HepG2 (cell line): ENCODE data around the gene RRAS. TPM values are rescaled to one million over a fixed set of nuclear protein-coding genes. Genes with fewer than 3 reads are reported as not detected.

ENCODE experiments used
- HOXA3 ChIP-seq: sonication (generic); formaldehyde crosslinking; IDR thresholded peaks from 2 replicates; pipeline ENCODE4 v1.5.0; 2020; ENCODE audit warnings: missing genetic modification reagents
- HOXA9 ChIP-seq: sonication (generic); formaldehyde crosslinking; IDR thresholded peaks from 2 replicates; pipeline ENCODE4 v1.8.1; 2022; ENCODE audit warnings: missing genetic modification reagents, mild to moderate bottlenecking, moderate library complexity, borderline replicate concordance
- MAFG ChIP-seq: sonication (generic); formaldehyde crosslinking; IDR thresholded peaks from 2 replicates; pipeline ENCODE4 v1.5.1; 2020; ENCODE audit warnings: mild to moderate bottlenecking, missing genetic modification reagents
- PITX1 ChIP-seq: sonication (generic); formaldehyde crosslinking; IDR thresholded peaks from 2 replicates; pipeline ENCODE4 v1.5.1; 2020; ENCODE audit warnings: mild to moderate bottlenecking, missing genetic modification reagents
- PLSCR1 ChIP-seq: sonication (generic); formaldehyde crosslinking; IDR thresholded peaks from 2 replicates; pipeline ENCODE4 v1.5.0; 2020; ENCODE audit warnings: missing genetic modification reagents, mild to moderate bottlenecking, borderline replicate concordance
- POGZ ChIP-seq: sonication (generic); formaldehyde crosslinking; IDR thresholded peaks from 2 replicates; pipeline ENCODE4 v1.4.0; 2020; ENCODE audit warnings: mild to moderate bottlenecking, missing genetic modification reagents
- RBM39 ChIP-seq: fragments of 200-400 bp; formaldehyde crosslinking; IDR thresholded peaks from one replicate; pipeline ENCODE4 v1.6.1; 2018; ENCODE audit warnings: antibody characterized with exemption, mild to moderate bottlenecking, low read depth, low read length; ENCODE audit not compliant: poor library complexity, severe bottlenecking
- RFX1 ChIP-seq: fragments of 450-650 bp; IDR thresholded peaks from 2 replicates; pipeline ENCODE4 v1.6.1; 2017
- RNF2 ChIP-seq: fragments of 450-650 bp; conservative IDR thresholded peaks from 2 replicates; pipeline ENCODE4 v1.6.1; 2016; ENCODE audit warnings: low read depth
- SMAD3 ChIP-seq: sonication (generic); formaldehyde crosslinking; IDR thresholded peaks from 2 replicates; pipeline ENCODE4 v1.4.0; 2020; ENCODE audit warnings: missing genetic modification reagents
- SNAI1 ChIP-seq: sonication (generic); formaldehyde crosslinking; IDR thresholded peaks from 2 replicates; pipeline ENCODE4 v1.5.0; 2020; ENCODE audit warnings: mild to moderate bottlenecking, missing genetic modification reagents, borderline replicate concordance
- SNAPC4 ChIP-seq: sonication (generic); formaldehyde crosslinking; IDR thresholded peaks from 2 replicates; pipeline ENCODE4 v1.4.0; 2020; ENCODE audit warnings: mild to moderate bottlenecking, missing genetic modification reagents
- TCF7L2 ChIP-seq: IDR thresholded peaks from 2 replicates; pipeline ENCODE4 v1.6.1; 2011; ENCODE audit warnings: mild to moderate bottlenecking, low read depth, low read length, moderate library complexity
- TEF ChIP-seq: sonication (generic); formaldehyde crosslinking; IDR thresholded peaks from 2 replicates; pipeline ENCODE4 v1.5.0; 2020; ENCODE audit warnings: missing genetic modification reagents
- ZBTB14 ChIP-seq: sonication (generic); formaldehyde crosslinking; IDR thresholded peaks from 2 replicates; pipeline ENCODE4 v1.4.0; 2020; ENCODE audit warnings: missing genetic modification reagents
- ZNF235 ChIP-seq: sonication (generic); formaldehyde crosslinking; IDR thresholded peaks from 2 replicates; pipeline ENCODE4 v1.8.1; 2023; ENCODE audit warnings: mild to moderate bottlenecking, missing genetic modification reagents, borderline replicate concordance
- ZNF3 ChIP-seq: IDR thresholded peaks from 2 replicates; pipeline ENCODE4 v1.7.0; 2017; ENCODE audit warnings: inconsistent platforms
- polyA plus RNA-seq, 8 experiments: library from polyadenylated mRNA; depleted of rRNA in 3 of 8; stranded (reverse) in 7 of 8; unstranded in 1 of 8; fragments of >200 nt; fragmentation: Illumina TruSeq in 4 of 8; extraction: Trizol in 4 of 8; gene quantifications; 2 replicates each; pipeline versions ENCODE4 v1.2.1 to v1.2.3, GENCODE V29; 2011 to 2016; ENCODE audit warnings: low read depth in 4 of 8, missing spikeins in 1 of 8, mixed read lengths in 1 of 8; ENCODE audit not compliant: insufficient read depth in 1 of 8
- total RNA-seq, 5 experiments: library from RNA; depleted of rRNA; stranded (reverse); fragments of >200 nt; fragmentation: Illumina TruSeq; extraction: Trizol; gene quantifications; 2 replicates each; pipeline ENCODE4 v1.2.3, GENCODE V29; 2016; ENCODE audit warnings: low read depth in 1 of 5
- TF ChIP-seq, protein P1 (sequence below): sonication (generic); formaldehyde crosslinking; IDR thresholded peaks from 2 replicates; pipeline ENCODE4 v1.8.0; 2022; ENCODE audit warnings: mild to moderate bottlenecking, missing genetic modification reagents
- TF ChIP-seq, protein P2 (sequence below): sonication (generic); formaldehyde crosslinking; IDR thresholded peaks from 2 replicates; pipeline ENCODE4 v1.4.0; 2020; ENCODE audit warnings: missing genetic modification reagents, borderline replicate concordance

RRAS gene
- total and polyA plus RNA-seq, 2 of the 13 experiments (the other 11 are each of a cell fraction or from before 2014, with no cell fraction given): 1.5 to 12.0 TPM

DNA sequence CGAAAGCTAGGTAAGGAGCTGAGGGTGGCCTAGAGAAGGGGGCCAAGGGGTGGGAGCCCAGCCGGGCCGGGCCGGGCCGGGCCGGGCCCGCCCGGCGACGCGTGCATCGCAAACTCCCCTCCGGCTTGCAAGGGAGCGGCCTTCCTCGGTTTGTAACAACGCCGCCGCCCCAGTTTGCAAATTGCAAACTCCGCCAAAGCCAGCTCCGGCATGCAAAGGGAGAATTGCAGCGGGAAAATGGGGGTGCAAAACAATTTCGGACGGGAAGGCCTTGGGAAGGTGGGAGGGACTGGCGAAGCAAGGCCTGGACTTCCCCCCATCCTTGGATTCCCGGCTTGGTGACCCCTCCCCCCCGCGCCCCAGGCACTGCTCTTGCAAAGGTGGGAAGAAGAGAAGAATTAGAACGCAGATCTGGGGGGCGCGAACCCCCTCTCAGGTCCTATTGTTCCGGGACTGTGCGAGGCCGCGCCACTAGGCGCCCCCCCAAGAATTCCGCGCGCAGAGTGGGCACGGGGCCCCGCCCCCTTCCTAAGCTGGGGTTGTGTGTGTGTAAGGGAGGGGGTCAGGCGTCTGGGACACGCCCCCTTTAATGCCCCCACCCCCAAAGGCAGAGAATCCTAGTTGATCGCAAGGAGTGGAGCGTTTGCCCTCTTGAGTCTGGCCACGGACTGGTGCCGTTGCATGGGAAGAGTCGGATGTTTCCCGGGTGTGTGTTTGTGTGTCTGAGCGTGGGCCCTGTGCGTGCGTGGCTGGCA is 48.0 kb downstream of the RRAS start (continued):
- no peak for TF ChIP-seq ZBTB14 (CRISPR knock-in tag)
- TF ChIP-seq SMAD3 (CRISPR knock-in tag): no peak
- no peak for TF ChIP-seq SNAI1
- TF ChIP-seq, protein P1, sequence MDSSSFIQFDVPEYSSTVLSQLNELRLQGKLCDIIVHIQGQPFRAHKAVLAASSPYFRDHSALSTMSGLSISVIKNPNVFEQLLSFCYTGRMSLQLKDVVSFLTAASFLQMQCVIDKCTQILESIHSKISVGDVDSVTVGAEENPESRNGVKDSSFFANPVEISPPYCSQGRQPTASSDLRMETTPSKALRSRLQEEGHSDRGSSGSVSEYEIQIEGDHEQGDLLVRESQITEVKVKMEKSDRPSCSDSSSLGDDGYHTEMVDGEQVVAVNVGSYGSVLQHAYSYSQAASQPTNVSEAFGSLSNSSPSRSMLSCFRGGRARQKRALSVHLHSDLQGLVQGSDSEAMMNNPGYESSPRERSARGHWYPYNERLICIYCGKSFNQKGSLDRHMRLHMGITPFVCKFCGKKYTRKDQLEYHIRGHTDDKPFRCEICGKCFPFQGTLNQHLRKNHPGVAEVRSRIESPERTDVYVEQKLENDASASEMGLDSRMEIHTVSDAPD (CRISPR knock-in tag): no peak
- no peak for TF ChIP-seq RNF2
- TF ChIP-seq, protein P2, sequence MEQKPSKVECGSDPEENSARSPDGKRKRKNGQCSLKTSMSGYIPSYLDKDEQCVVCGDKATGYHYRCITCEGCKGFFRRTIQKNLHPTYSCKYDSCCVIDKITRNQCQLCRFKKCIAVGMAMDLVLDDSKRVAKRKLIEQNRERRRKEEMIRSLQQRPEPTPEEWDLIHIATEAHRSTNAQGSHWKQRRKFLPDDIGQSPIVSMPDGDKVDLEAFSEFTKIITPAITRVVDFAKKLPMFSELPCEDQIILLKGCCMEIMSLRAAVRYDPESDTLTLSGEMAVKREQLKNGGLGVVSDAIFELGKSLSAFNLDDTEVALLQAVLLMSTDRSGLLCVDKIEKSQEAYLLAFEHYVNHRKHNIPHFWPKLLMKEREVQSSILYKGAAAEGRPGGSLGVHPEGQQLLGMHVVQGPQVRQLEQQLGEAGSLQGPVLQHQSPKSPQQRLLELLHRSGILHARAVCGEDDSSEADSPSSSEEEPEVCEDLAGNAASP: no peak
- no peak for TF ChIP-seq ZNF3
- TF ChIP-seq PLSCR1 (CRISPR knock-in tag): no peak
- TF ChIP-seq RBM39: no peak
- no peak for TF ChIP-seq TCF7L2
- TF ChIP-seq PITX1: no peak
- no peak for TF ChIP-seq ZNF235
- 0 out of 2 replicates have a peak, but pooled peaks have one; percentile 37 for TF ChIP-seq TEF (CRISPR knock-in tag)
- peak; percentile 28; the same call in 1 of the 2 replicates for TF ChIP-seq MAFG
- TF ChIP-seq HOXA9 (CRISPR knock-in tag): 0 out of 2 replicates have a peak, but pooled peaks have one; percentile 39
- no peak for TF ChIP-seq SNAPC4 (CRISPR knock-in tag)
- TF ChIP-seq POGZ: no peak
- TF ChIP-seq RFX1: no peak
- TF ChIP-seq HOXA3 (CRISPR knock-in tag): no peak; the same call in 1 of the 2 replicates
